ENCODE results near the gene HSF2BP.

DNA sequence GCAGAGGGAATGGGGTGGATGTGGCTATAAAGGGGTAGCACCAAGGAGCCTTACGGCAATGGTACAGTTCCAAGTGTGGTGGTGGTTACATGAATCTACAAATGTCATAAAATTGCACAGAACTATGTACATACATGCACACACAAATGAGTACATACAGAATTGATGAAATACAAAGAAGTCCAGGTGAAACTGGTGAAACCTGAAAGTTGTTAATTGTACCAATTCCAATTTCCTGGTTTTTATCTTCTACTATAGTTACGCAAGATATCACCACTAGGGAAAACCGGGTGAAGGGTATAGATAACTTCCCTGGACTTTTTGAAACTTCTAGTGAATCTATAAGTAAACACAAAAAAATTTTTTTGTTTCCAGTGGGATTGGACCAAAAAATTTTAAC lies 18.9 kb downstream of the HSF2BP start:
- TF ChIP-seq GABPA (IDR thresholded peaks at IDR 0.05; ENCODE audit: low read depth), result no peak
- TF ChIP-seq, protein P1, sequence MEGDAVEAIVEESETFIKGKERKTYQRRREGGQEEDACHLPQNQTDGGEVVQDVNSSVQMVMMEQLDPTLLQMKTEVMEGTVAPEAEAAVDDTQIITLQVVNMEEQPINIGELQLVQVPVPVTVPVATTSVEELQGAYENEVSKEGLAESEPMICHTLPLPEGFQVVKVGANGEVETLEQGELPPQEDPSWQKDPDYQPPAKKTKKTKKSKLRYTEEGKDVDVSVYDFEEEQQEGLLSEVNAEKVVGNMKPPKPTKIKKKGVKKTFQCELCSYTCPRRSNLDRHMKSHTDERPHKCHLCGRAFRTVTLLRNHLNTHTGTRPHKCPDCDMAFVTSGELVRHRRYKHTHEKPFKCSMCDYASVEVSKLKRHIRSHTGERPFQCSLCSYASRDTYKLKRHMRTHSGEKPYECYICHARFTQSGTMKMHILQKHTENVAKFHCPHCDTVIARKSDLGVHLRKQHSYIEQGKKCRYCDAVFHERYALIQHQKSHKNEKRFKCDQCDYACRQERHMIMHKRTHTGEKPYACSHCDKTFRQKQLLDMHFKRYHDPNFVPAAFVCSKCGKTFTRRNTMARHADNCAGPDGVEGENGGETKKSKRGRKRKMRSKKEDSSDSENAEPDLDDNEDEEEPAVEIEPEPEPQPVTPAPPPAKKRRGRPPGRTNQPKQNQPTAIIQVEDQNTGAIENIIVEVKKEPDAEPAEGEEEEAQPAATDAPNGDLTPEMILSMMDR (IDR thresholded peaks at IDR 0.05; ENCODE audit: insufficient read depth, low read length), result no peak
- no peak for TF ChIP-seq SPI1 (IDR thresholded peaks at IDR 0.05; ENCODE audit: borderline replicate concordance, low read depth)

Data from HL-60 (cell line).